GM19397 (cell line): ENCODE measurements around the gene ERC2.
A peak's percentile ranks its signal among the peaks of the same experiment; 100 is the strongest.

Experiments used
- ATAC-seq: cut with Tn5 transposase; IDR thresholded peaks from one replicate; pipeline ENCODE4 v1.9.1; 2021; ENCODE audit warnings: mild to moderate bottlenecking, moderate library complexity; ENCODE audit not compliant: unreplicated experiment

The ERC2 gene

DNA sequence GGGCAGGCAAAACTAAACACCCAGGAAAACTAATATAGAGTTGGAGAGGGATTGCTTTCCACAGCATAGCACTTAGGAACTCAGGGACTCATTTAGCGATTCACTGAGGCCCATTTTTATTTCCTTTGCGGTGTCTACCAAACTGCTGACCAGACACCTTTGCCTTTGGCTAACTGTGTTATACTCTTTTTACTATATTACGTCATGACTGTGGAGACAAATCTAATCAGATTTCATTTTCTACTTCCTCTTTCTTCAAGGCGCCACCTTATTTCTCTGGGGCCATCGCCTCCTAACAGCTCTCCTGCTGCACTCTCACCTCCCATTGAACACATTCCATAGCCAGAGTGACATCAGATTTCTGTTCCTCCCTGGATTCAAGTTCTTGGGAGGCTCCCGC is 765.4 kb downstream of the ERC2 start:
- no peak for ATAC-seq

DNA sequence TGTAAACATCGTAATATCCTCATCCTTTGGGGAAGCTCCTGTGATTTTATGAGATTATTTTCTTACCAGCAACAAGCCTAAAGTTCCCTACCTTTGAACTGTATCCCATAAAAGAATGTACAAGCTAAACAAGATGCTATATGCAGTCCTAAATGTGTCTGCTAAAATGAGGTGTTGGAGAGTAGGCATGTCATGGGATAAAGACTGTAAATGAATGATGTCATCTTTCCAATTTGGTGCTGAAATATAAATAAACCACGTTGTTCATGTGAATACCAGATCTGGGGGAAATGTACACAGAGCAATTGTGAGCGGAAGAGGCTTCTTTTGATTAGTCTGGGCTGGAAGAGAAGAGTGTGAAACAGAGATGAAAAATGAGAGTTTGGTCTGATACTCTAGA is 766.3 kb downstream of the ERC2 start:
- ATAC-seq, result no peak

DNA sequence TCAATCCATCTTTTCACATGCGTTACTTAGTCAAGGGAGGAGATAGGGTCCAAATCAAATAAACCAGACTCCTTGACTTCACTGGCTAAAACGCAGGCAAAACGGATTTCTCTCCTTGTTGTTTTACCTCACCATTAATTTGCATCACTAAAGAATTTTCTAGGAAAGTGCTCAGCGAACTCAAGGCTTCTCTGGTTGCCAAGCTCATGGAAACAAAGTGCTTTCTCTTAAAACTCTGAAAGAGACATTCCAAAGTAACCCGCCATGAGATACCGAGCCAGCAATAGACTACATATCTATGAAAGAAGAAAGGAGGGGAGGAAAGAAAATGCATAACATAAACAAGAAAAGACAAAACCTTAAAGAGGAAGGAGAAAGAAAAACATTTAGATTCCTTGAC is 769.4 kb downstream of the ERC2 start:
- no peak for ATAC-seq

DNA sequence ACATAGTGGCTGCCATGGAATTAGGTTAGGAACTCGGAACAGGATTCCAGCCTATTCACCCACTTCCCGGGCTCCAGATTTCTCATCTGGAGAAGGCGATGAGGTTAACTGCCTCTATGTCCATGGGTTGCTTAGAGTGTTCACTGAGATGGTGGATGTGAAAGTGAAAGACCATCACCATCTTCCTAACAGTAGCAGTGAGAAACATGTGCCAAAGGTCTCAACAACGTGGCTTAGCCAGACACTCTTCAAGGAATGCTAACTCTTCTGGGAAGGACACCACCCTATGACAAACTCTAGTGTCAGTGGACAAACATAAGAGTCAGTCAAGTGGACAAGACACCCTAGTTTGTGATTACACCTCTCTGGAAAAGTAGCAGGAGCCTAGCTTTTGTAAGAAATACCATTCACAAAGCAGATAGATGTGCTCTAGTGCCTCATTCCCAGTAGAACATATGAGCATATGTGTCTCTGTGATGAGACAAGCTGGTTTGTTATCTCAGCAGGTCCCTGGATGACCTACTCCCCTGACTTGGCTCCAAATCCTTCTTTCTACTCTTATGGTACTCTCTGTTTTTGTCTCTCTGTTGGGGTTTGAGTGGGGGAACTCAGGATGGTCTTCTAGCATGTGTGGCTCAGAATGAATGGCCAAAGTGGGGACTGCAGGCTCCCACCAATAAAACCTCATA is 770.9 kb downstream of the ERC2 start:
- ATAC-seq, result no peak

DNA sequence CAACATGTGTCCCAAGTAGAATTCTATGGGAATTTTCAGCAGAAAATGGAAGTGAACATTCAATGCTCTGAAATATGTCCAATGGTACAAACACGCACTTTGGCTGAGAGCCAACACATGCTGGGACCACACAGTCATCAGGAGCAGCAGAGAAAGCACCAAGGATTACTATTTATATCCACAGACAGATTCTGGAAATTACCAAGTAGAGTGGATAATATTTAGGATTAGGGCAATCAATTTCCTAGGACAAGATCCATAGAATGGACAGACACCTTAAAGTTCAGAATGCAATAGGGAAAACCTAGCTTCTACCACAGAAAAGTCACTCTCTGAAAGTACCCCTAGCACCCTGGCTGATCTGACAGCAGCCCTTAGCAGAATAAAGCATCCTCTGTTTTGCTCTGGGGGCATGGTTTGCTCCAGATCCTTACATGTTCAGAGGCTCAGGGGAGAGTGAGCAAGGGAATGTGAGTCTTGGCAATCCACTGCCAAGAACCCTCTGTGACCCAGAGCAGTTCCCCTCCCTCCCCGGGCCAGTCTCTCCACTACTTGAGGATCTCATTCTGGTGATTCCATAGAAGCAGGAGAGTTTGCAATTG is 775.2 kb downstream of the ERC2 start:
- ATAC-seq, result no peak

DNA sequence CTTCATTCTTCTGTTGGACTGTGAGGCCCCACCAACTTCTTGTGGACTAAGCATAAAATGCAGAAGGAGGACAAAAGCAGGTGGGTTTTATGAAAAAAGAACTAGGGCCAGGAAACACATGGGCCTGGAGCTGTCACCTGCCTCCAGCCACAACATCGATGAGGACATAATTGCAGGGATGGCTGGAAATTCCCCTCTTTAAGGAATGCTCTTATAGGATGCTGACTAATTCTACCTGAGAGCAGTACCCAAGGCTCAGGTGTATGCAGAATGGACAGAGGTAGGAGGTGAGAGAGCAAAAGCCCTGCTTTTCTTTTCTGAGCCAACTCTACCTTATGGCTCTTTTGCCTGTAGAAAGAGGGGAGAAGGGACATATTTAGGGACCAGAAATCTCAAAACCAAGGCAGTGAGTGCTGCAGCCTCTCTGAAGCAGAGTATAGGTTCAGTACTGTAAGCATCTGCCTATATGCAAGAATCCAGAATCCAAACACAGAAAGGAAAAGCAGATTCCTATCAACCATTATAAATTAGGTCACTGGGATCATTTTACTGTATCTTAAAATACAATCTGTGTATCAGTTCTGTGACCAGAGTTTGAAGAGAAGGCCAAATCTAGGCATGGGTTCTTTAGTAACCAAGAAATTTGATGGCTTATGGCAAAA is 775.8 kb downstream of the ERC2 start:
- no peak for ATAC-seq

DNA sequence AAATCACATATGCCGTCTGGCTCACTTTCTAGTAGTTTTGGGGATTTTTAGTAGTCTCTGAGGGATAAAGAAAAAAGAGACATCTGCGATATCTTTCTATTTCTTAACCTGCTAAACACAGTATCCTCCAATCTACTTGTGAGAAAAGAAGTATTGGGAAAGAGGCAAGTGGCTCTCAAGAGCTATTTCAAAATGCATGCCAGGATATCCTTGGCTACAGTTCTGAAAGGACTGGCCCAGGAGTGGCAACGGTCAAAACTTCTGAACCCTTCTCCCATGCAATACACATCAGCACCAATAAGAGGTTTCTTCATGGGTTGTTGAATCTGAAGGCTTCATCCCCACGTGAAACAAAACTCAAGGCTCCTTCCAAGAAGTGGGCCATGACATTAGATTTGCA is 777.1 kb downstream of the ERC2 start:
- no peak for ATAC-seq

DNA sequence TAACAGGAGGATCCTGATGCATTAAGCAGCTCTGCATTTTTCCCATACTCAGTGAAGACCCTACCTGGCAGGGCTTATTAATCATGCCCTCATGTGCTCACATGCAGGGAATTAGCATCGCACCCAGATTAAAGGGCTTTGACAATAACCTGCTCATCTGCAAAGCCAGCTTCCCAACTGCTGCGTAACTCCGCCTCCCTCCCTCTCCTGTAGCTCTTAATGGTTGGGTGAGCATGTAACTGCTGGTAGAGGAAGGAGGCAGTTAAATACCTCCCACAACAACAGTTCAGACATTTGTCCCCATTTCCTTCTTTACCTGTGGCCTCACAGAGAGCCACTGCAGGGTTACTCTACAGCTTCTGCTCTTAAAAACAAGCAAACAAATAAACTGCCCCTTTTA is 777.5 kb downstream of the ERC2 start:
- no peak for ATAC-seq

DNA sequence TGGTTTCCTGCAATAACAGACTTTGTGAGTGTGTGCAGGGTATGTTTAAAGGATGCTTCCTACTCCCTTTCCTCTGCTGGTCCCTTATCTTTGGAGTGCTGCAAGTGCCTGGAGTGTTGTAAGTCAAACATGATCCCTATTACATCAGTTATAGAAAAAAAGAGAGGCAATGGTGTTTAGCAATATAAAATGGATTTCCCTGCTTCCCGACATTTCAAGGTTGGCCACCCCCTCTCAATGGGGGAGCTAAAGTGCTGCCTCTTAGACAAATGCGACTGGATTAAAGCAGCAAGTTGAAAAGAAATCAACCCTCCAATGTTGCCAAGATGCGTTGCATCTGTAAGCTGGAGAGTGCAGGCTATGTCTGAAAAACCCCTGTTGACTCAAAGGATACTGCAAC is 778.1 kb downstream of the ERC2 start:
- ATAC-seq, result no peak

DNA sequence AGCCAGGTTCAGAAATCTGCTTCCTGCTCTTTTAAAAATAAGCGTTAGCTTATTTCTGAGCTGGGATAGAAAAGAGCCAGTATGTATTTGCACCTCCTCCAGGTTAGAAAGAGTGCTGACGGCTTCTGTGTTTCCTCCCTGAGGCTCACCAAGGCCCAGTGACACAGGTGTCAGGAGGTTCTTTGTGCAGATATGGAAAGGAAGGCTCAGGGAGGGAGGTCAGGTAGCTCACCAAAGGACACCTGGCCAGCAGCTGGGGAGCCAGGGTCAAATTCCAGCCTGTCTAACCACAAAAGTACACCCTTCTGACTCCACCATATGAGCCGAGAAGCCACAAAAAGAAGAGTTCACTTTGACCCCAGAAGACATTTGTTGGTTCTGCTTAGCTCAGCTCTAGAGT is 780.1 kb downstream of the ERC2 start:
- ATAC-seq, result no peak

DNA sequence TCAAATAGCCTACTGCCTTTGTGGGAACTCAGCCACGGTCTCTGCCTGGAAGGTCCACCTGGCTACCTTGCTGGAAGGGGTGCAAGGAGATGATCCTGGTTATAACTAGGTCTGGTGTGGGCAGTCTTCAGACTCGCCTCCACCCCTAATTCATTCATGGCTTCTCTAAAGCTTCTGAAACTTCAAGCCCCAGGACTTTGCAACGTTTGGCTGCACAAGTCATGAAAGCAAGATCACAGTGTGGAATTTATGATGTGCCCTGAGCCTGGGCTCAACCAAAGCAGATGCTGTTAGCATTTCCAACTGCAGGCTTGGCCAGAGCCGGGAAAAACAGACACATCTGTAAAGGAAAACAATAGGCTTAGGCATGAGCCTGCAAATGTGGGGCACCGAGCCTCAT is 780.7 kb downstream of the ERC2 start:
- ATAC-seq, result no peak

DNA sequence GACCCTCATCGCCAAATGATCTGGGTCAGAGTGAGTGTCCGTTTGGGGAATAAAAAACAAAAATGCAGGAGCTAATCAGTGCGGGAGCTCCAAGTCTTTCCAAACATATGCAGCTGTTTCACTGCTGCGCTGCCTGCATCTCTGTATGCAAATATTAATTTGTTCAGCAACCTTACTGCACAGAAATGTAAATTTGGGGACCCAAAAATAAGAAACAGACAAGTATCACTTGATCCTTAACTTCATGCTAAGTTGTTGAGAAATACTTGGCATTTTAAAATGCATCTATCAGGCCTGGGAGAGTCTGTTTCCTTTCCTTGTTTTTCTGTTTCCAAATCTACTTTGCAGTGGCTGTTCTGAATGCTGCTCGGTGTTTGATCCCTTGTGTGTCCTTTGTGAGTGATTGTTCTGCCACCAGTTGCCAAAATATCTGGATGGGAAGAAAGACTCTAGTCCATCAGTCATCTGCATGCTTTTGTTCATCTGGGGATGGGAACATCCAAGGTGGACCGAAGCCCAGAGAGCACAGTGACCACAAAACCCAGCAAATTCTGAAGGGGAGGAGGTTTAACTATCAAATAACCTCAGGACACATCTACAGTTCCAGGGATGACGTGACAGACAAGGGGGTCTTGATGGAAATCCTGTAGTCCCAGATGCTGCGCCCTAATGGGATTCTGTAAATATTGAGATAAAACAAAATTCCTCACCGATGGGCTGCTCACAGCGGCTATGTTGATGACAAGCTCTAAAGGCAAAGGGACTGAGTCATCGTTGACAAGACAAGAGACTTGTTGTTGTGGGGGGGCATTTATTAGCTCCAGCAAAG is 781.6 kb downstream of the ERC2 start:
- ATAC-seq, result no peak

DNA sequence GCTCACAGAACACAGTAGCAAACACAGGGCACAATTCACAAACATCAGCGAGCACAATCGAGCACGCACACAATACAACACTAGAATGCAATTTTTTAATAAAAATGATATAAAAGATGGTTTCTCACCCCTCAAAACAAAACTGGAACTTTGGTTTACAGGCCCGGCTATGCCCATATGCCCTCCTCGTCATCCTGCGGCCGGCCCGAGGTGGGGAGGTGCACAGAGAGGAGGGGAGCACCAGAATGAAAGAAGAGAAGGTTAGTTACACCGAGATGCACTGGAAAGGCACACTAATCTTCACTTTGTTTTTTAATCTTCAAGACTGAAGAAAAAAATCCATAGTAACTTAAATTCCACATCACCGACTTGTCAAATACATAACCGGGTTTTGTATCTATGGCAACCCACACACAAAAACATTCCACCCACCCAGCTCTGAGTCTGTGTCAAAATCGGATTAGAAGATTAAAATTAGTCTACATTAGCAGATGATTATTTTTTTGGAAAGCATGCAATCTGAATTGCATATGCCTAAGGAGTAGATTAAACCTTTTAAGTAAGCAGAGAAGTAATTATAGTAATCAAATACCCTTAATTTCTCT is 784.5 kb downstream of the ERC2 start:
- ATAC-seq, result no peak

DNA sequence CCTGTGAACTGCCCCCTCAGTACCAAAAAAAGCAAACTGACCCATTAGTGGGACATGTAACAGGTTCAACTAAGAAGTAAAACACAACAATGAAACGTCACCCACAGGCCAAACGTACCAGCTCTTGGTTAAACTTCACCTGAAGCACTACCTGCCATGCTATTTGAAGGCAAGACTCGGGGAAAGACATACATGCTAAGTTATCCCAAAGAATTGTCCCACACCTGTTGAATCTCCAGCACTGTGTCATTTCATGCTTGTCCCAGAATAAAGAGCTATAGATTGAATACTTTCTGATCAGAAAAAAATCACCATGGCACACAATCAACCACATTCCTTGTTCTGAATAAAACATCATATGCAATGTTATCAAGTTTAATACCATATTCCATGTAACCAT is 785.8 kb downstream of the ERC2 start:
- no peak for ATAC-seq

DNA sequence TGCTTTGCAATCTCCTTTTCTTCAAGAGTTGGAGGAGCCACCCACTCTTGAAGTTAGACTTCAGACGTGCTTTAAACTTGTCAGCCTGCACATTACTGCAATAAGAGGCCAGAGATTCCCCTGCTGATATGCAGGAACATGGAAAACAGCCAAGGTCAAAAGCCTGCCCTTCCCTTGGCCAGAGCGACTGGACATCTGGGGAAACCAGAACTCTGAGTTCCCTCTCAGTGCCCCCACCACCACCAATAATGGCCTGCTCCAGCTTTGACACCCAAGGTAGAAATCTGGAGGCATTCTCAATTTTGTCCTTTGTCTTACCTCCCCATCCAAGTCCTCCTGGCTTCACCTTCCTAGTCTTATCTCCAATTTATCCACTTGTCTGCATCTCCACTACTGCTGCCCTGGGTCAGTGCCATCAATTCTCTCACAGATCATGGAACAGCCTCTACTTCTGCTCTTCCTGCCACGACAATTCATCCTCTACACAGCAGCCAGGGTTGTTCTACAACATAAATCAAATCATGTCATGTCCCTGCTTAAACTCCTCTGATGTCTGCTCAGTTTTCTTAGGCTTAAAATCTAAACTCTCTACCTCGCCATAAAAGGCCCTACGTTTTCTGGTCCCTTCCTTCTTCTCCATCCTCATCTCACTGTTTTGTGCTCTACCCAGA is 789.6 kb downstream of the ERC2 start:
- no peak for ATAC-seq

DNA sequence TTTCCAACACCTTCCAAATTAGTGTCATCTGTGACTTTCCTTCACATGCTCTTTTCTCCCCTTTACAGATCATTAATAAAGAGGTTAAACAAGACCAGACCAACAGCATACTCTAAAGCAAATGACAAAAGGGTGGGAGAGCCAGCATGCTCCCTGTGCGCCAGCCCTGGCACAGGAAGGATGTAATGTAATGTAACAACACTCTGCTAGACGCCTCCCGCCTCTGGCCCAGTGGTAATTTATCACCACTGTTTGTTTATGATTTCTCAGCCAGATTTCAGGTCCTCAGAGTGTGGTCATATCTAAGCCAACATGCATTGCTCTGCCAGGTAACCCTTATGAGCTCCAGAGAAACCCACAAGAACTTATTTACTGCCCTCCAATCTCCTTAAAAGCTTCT is 791.6 kb downstream of the ERC2 start:
- ATAC-seq, result no peak

DNA sequence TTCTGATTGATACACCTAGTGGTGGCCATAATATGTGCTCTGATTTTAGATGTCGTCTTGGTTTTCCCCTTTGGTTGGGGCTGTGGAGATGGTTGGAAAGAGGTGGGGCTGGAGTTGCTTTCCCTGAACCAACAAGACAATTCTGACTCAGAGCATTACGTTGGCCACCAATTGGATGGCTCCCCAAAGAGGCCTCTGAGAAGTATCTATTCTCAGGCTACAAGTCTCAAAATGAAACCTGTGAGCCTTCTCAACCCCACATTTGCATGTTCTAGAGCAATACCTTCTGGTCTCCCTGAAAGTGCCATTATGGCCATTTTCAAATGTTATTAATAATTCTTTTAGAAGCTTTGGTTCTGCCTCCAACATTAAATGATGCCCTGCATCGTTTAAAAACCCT is 792.8 kb downstream of the ERC2 start:
- ATAC-seq, result peak; percentile 97

DNA sequence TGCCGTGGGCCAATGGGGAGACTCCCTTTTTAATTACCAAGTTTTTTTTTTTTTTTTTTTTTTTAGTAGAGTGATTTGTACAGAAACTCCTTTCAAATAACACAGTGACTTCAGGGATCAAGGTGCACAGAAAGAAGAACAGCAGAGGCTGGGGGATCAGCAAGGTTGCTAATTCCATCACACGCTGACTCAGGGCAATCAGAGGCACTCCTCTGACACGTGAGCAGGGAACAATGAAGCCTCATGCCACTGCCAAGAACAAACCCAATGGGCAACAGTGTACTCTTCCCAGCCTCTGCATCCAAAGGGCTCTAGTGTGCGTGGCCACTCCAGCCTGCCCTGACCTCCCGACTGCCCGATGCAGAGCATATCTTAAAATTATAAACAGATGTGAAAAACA is 794.5 kb downstream of the ERC2 start:
- ATAC-seq, result no peak

DNA sequence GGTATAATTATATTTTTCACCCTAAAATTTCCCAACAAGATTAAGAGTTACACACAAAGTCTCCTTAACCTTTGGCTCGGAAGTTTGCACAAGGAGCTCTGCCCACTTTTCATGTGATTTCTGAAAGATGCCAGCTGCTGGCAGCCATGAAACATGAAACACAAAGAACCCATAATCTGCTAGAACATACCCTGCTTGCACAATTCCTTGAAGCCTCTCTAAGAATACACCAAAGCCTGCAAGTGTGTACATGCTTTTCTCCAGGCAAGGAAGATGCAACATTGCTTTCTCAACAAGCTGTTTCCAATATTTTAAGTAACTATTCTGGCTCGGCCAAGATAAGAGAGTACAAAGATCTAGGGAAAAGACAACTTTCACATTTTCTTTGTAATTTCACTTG is 799.1 kb downstream of the ERC2 start:
- no peak for ATAC-seq

DNA sequence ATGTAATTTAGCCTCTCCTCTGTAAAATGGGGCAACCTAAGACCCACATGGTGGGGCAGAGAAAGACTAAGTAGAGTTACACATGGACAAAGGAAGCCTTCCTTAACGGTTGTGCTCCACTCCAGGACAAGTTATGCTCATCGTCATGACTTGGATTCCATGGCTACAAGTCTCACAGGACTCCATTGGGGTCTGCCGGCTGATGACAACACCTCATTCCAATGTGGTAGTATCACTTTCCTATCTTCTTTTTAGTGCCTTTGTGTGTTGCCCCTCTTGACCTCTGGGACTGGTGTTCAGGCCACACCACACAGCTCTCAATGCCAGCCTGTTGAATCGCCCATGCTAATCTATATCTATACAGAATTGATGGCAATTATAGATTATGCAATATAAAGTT is 799.9 kb downstream of the ERC2 start:
- no peak for ATAC-seq

DNA sequence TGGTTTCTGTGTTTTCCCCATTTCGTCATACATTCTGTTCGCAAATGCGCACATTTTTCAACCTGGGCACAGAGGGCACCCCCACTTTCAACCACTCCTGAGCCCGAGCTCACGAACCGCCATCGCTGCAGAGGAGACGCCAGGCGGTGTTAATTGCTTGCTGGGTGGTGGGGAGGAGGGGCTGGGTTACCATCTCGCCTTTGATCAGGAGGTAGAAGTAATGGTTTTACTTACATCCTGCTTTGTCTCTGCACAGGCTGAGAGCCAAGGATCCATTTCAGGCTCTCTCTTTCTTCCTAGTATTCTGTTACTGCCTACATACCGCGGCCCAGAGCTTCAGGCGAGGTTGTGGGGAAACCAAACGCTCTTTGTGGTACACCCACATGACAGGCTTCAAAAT is 803.9 kb downstream of the ERC2 start:
- ATAC-seq, result no peak
